Neuron (in vitro differentiated cells): ENCODE results near the gene PNMA6E.
"Not testable (repeated sequence)": the region's sequence is repeated elsewhere in the genome, so short reads cannot be mapped to it uniquely, and the experiment has no call there.

Experiments
- H2AFZ ChIP-seq: one replicate; pipeline ENCODE4 v1.6.1; 2013; ENCODE audit warnings: low read depth, mild to moderate bottlenecking, inconsistent platforms, low read length, moderate library complexity
- H3K27me3 ChIP-seq: one replicate; pipeline ENCODE4 v1.6.1; 2013; ENCODE audit warnings: low read length; ENCODE audit not compliant: insufficient read depth
- H3K36me3 ChIP-seq: one replicate; pipeline ENCODE4 v1.6.1; 2013; ENCODE audit warnings: low read length; ENCODE audit not compliant: insufficient read depth
- H3K4me1 ChIP-seq: one replicate; pipeline ENCODE4 v1.6.1; 2013; ENCODE audit warnings: low read length; ENCODE audit not compliant: insufficient read depth
- H3K4me3 ChIP-seq: 2 replicates; pipeline ENCODE4 v1.5.1; 2013; ENCODE audit warnings: mild to moderate bottlenecking, low read length, moderate library complexity
- H3K9me3 ChIP-seq: one replicate; pipeline ENCODE4 v1.6.1; 2013; ENCODE audit warnings: low read length

Gene PNMA6E

DNA sequence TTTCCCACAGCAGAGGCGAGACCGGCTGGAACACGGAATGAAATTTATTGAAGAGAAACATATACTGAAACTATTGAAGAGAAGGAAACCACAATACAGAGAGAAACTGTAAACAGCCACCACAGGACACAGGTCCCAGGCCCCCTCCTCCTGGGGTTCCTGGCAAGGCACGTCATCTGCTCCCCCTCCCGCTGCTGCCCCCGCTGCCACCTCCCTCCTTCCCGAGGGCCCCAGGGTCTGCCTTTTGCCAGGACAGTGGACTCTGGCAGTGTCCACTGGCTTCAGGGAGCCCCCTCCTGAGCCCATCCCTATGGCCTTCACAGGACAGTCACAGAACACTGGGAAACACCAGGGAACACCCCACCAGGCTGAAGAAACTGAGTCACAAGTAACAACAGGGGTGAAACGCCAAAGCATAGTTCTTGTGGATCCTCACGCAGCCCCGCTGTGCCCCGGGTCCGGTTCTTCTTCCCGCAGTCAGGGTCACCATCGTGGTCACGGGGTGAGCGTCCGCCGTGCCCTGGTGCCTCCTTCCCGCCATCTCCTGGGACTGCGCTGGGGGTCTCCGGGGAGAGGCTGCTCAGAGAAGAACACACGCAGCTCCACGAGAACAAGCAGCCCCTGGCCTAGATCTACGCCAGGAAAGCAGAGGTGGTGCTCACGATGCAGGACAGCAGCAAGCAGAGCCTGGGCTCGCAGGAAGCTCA, 5.4 kb downstream of the PNMA6E start:
- H3K27me3 ChIP-seq, result peaks cover 9% of the 10 kb centered on the region
- no peaks in the 10 kb centered on the region for H3K9me3 ChIP-seq
- no peak overlapping the region for H3K4me3 ChIP-seq
- H3K4me1 ChIP-seq, result no peaks in the 10 kb centered on the region
- no peak overlapping the region for H2AFZ ChIP-seq
- no peaks in the 10 kb centered on the region for H3K36me3 ChIP-seq

- no peak overlapping the region for H2AFZ ChIP-seq
- no peaks in the 10 kb centered on the region for H3K4me1 ChIP-seq
- H3K36me3 ChIP-seq, result no peaks in the 10 kb centered on the region
- no peak overlapping the region for H3K4me3 ChIP-seq
- peaks cover 9% of the 10 kb centered on the region for H3K27me3 ChIP-seq
- H3K9me3 ChIP-seq, result no peaks in the 10 kb centered on the region
These were observed 6.5 kb downstream of the PNMA6E start for GRCh38 chrX:153394612-153395011.

GRCh38 chrX:153392642-153393321, 8.4 kb downstream of the PNMA6E start:
- no peak overlapping the region for H3K4me3 ChIP-seq
- no peaks in the 10 kb centered on the region for H3K4me1 ChIP-seq

DNA sequence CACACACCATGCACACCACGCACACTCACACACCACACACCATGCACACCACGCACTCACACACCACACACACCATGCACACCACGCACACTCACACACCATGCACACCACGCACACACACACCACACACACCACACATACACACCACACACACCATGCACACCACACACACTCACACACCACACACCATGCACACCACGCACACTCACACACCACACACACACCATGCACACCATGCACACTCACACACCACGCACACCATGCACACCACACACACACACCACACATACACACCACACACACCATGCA, 11.7 kb downstream of the PNMA6E start:
- not testable (repeated sequence) for H3K9me3 ChIP-seq, H3K36me3 ChIP-seq, H3K4me3 ChIP-seq, H3K4me1 ChIP-seq, H3K27me3 ChIP-seq, H2AFZ ChIP-seq

More at GRCh38 chrX:153392642-153393321, 8.4 kb downstream of the PNMA6E start:
- Histone ChIP-seq H3K36me3 (no peaks in the 10 kb centered on the region), H2AFZ (no peak overlapping the region), H3K9me3 (no peaks in the 10 kb centered on the region), H3K27me3 (peaks cover 7% of the 10 kb centered on the region)

GRCh38 chrX:153388722-153389459, 12.3 kb downstream of the PNMA6E start:
- Histone ChIP-seq H3K4me1 (no peaks in the 10 kb centered on the region), H3K36me3 (no peaks in the 10 kb centered on the region), H2AFZ (no peak overlapping the region), H3K27me3 (no peaks in the 10 kb centered on the region), H3K4me3 (no peak overlapping the region), H3K9me3 (no peaks in the 10 kb centered on the region)

GRCh38 chrX:153387987-153388721, 13.0 kb downstream of the PNMA6E start:
- no peaks in the 10 kb centered on the region for H3K9me3 ChIP-seq
- no peaks in the 10 kb centered on the region for H3K27me3 ChIP-seq
- no peak overlapping the region for H3K4me3 ChIP-seq
- no peaks in the 10 kb centered on the region for H3K36me3 ChIP-seq
- H2AFZ ChIP-seq, result no peak overlapping the region
- H3K4me1 ChIP-seq, result no peaks in the 10 kb centered on the region

GRCh38 chrX:153387345-153387744, 13.8 kb downstream of the PNMA6E start:
- H3K4me1 ChIP-seq, result peaks cover 1% of the 10 kb centered on the region
- no peak overlapping the region for H2AFZ ChIP-seq
- no peaks in the 10 kb centered on the region for H3K9me3 ChIP-seq
- no peaks in the 10 kb centered on the region for H3K36me3 ChIP-seq
- H3K4me3 ChIP-seq, result no peak overlapping the region
- H3K27me3 ChIP-seq, result no peaks in the 10 kb centered on the region

DNA sequence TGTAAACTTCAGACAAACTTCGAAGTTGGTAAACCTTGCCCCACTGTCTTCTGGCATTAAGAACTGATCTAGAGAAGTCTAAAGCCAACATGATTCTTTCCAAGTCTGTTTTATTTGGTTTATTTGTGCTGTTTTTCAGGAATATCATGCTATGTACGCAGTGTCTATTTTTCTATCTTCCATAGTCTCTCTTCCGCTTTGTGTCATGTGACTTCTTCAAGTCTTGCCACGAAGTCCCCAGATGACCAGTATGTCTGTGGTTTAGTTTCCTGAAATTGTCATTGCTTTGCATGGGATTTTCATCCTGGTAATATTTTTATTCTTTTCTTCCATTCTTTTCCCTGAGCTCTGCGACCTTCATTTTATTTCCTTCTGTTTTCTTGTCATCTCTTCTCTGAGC, 15.1 kb downstream of the PNMA6E start:
- no peak overlapping the region for H2AFZ ChIP-seq
- no peaks in the 10 kb centered on the region for H3K9me3 ChIP-seq
- H3K4me3 ChIP-seq, result no peak overlapping the region

DNA sequence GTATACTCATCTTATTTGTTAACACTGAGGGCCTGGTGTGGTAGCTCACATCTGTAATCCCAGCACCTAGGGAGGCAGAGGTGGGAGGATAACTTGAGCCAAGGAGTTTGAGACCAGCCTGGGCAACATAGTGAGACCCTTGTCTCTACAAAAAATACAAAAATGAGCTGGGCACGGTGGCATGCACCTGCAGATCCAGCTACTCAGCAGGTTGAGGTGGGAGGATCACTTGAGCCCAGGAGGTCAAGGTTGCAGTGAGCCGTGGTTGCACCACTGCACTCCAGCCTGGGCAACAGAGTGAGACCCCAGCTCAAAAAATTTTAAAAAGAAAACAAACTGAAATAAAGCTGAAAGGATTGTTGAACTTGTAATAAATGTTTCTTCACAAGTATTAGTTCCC, 16.2 kb downstream of the PNMA6E start:
- not testable (repeated sequence) for H3K4me1 ChIP-seq, H3K36me3 ChIP-seq, H3K9me3 ChIP-seq, H2AFZ ChIP-seq, H3K27me3 ChIP-seq, H3K4me3 ChIP-seq

More for the DNA sequence above, 15.1 kb downstream of the PNMA6E start:
- Histone ChIP-seq H3K4me1 (peaks cover 2% of the 10 kb centered on the region), H3K36me3 (no peaks in the 10 kb centered on the region), H3K27me3 (no peaks in the 10 kb centered on the region)

GRCh38 chrX:153384390-153384789, 16.8 kb downstream of the PNMA6E start:
- H3K9me3 ChIP-seq, result no peaks in the 10 kb centered on the region
- no peaks in the 10 kb centered on the region for H3K27me3 ChIP-seq
- H2AFZ ChIP-seq, result no peak overlapping the region
- H3K36me3 ChIP-seq, result no peaks in the 10 kb centered on the region
- peaks cover 2% of the 10 kb centered on the region for H3K4me1 ChIP-seq
- no peak overlapping the region for H3K4me3 ChIP-seq

- peaks cover 2% of the 10 kb centered on the region for H3K4me1 ChIP-seq
- H3K36me3 ChIP-seq, result no peaks in the 10 kb centered on the region
- H2AFZ ChIP-seq, result no peak overlapping the region
- no peaks in the 10 kb centered on the region for H3K9me3 ChIP-seq
- H3K4me3 ChIP-seq, result no peak overlapping the region
- no peaks in the 10 kb centered on the region for H3K27me3 ChIP-seq
These were observed 18.3 kb downstream of the PNMA6E start for GRCh38 chrX:153382563-153383482.
